ENCODE results near the gene KRT14. TPM values are rescaled to one million over a fixed set of nuclear protein-coding genes. Genes with fewer than 3 reads are reported as not detected.
"Not testable (repeated sequence)": the region's sequence is repeated elsewhere in the genome, so short reads cannot be mapped to it uniquely, and the experiment has no call there.

KRT14 gene
- total RNA-seq, 2 experiments from 2014 or later: not detected

- no peak for DNase-seq
- no peaks in the 10 kb centered on the region for H3K4me1 Mint-ChIP-seq (ENCODE audit: low read depth)
These were observed 34.1 kb upstream of the KRT14 start for GRCh38 chr17:41620583-41621434.

GRCh38 chr17:41619927-41620582 is 33.4 kb upstream of the KRT14 start:
- H3K27me3 Mint-ChIP-seq (ENCODE audit: low read depth); ATAC-seq; POLR2A ChIA-PET; H3K4me1 Mint-ChIP-seq (ENCODE audit: low read depth); H3K36me3 Mint-ChIP-seq (ENCODE audit: low read depth); H3K4me3 Mint-ChIP-seq; H3K27ac Mint-ChIP-seq; H3K9me3 Mint-ChIP-seq (ENCODE audit: insufficient read depth); DNase-seq: not testable (repeated sequence)
- CTCF ChIA-PET: interaction anchor here (1.0 kb wide), 1 partner anchor 71 kb away, joined by 3 read pairs; no protein-coding TSS in a partner anchor

More at GRCh38 chr17:41620583-41621434, 34.1 kb upstream of the KRT14 start:
- POLR2A ChIA-PET: no interaction called here
- no peak for ATAC-seq
- Mint-ChIP-seq H3K9me3 (ENCODE audit: insufficient read depth) (no peaks in the 10 kb centered on the region), H3K27ac (no peak overlapping the region), H3K27me3 (ENCODE audit: low read depth) (no peaks in the 10 kb centered on the region), H3K4me3 (no peak overlapping the region), H3K36me3 (ENCODE audit: low read depth) (no peaks in the 10 kb centered on the region)
- CTCF ChIA-PET: interaction anchor here (1.0 kb wide), 1 partner anchor 72 kb away, joined by 3 read pairs; no protein-coding TSS in a partner anchor

- ChIA-PET POLR2A (no interaction called here), CTCF (no interaction called here)
- H3K36me3 Mint-ChIP-seq (ENCODE audit: low read depth): no peaks in the 10 kb centered on the region
- H3K27ac Mint-ChIP-seq: no peak overlapping the region
- ATAC-seq (no peak), DNase-seq (no peak)
- no peak overlapping the region for H3K4me3 Mint-ChIP-seq
- no peaks in the 10 kb centered on the region for H3K27me3 Mint-ChIP-seq (ENCODE audit: low read depth)
- no peaks in the 10 kb centered on the region for H3K9me3 Mint-ChIP-seq (ENCODE audit: insufficient read depth)
- H3K4me1 Mint-ChIP-seq (ENCODE audit: low read depth): no peaks in the 10 kb centered on the region
These were observed 32.6 kb upstream of the KRT14 start for GRCh38 chr17:41619036-41619926.

GRCh38 chr17:41618341-41619035 is 31.8 kb upstream of the KRT14 start:
- Mint-ChIP-seq H3K9me3 (ENCODE audit: insufficient read depth) (no peaks in the 10 kb centered on the region), H3K4me1 (ENCODE audit: low read depth) (no peaks in the 10 kb centered on the region), H3K27ac (no peak overlapping the region), H3K4me3 (no peak overlapping the region), H3K36me3 (ENCODE audit: low read depth) (no peaks in the 10 kb centered on the region), H3K27me3 (ENCODE audit: low read depth) (no peaks in the 10 kb centered on the region)
- DNase-seq (no peak), ATAC-seq (no peak)
- POLR2A ChIA-PET: no interaction called here
- CTCF ChIA-PET: no interaction called here

GRCh38 chr17:41617698-41618097 is 31.0 kb upstream of the KRT14 start:
- DNase-seq (no peak), ATAC-seq (no peak)
- Mint-ChIP-seq H3K4me1 (ENCODE audit: low read depth) (no peaks in the 10 kb centered on the region), H3K4me3 (no peak overlapping the region), H3K9me3 (ENCODE audit: insufficient read depth) (no peaks in the 10 kb centered on the region), H3K27me3 (ENCODE audit: low read depth) (no peaks in the 10 kb centered on the region), H3K27ac (no peak overlapping the region), H3K36me3 (ENCODE audit: low read depth) (no peaks in the 10 kb centered on the region)
- ChIA-PET POLR2A (no interaction called here), CTCF (no interaction called here)

- H3K27ac Mint-ChIP-seq: no peak overlapping the region
- ChIA-PET CTCF (no interaction called here), POLR2A (no interaction called here)
- H3K4me3 Mint-ChIP-seq: no peak overlapping the region
- no peaks in the 10 kb centered on the region for H3K36me3 Mint-ChIP-seq (ENCODE audit: low read depth)
- no peaks in the 10 kb centered on the region for H3K4me1 Mint-ChIP-seq (ENCODE audit: low read depth)
- no peaks in the 10 kb centered on the region for H3K27me3 Mint-ChIP-seq (ENCODE audit: low read depth)
- DNase-seq (no peak), ATAC-seq (no peak)
- H3K9me3 Mint-ChIP-seq (ENCODE audit: insufficient read depth): no peaks in the 10 kb centered on the region
These were observed 30.4 kb upstream of the KRT14 start for GRCh38 chr17:41617136-41617535.

GRCh38 chr17:41616486-41616885 is 29.8 kb upstream of the KRT14 start:
- H3K4me1 Mint-ChIP-seq (ENCODE audit: low read depth); CTCF ChIA-PET; H3K27me3 Mint-ChIP-seq (ENCODE audit: low read depth); ATAC-seq; H3K9me3 Mint-ChIP-seq (ENCODE audit: insufficient read depth); DNase-seq; H3K4me3 Mint-ChIP-seq; H3K36me3 Mint-ChIP-seq (ENCODE audit: low read depth); H3K27ac Mint-ChIP-seq: not testable (repeated sequence)
- POLR2A ChIA-PET: interaction anchor here (0.6 kb wide), 1 partner anchor 62 kb away, joined by 5 read pairs; no protein-coding TSS in a partner anchor

- Mint-ChIP-seq H3K27ac (no peak overlapping the region), H3K9me3 (ENCODE audit: insufficient read depth) (no peaks in the 10 kb centered on the region), H3K36me3 (ENCODE audit: low read depth) (no peaks in the 10 kb centered on the region), H3K4me3 (no peak overlapping the region), H3K4me1 (ENCODE audit: low read depth) (no peaks in the 10 kb centered on the region), H3K27me3 (ENCODE audit: low read depth) (peaks cover 4% of the 10 kb centered on the region)
- POLR2A ChIA-PET: no interaction called here
- DNase-seq: no peak
- no peak for ATAC-seq
- CTCF ChIA-PET: no interaction called here
These were observed 28.8 kb upstream of the KRT14 start for GRCh38 chr17:41615454-41615853.

GRCh38 chr17:41614767-41615166 is 28.1 kb upstream of the KRT14 start:
- H3K27ac Mint-ChIP-seq; DNase-seq; ATAC-seq; H3K36me3 Mint-ChIP-seq (ENCODE audit: low read depth); H3K9me3 Mint-ChIP-seq (ENCODE audit: insufficient read depth); H3K4me1 Mint-ChIP-seq (ENCODE audit: low read depth); CTCF ChIA-PET; H3K27me3 Mint-ChIP-seq (ENCODE audit: low read depth); H3K4me3 Mint-ChIP-seq; POLR2A ChIA-PET: not testable (repeated sequence)

- Mint-ChIP-seq H3K4me1 (ENCODE audit: low read depth) (no peaks in the 10 kb centered on the region), H3K27ac (no peak overlapping the region), H3K9me3 (ENCODE audit: insufficient read depth) (no peaks in the 10 kb centered on the region), H3K4me3 (no peak overlapping the region), H3K36me3 (ENCODE audit: low read depth) (no peaks in the 10 kb centered on the region), H3K27me3 (ENCODE audit: low read depth) (peaks cover 7% of the 10 kb centered on the region)
- ChIA-PET CTCF (interaction anchor here (1.2 kb wide), 1 partner anchor 65 kb away, joined by 3 read pairs; no protein-coding TSS in a partner anchor), POLR2A (no interaction called here)
- ATAC-seq (no peak), DNase-seq (no peak)
These were observed 27.4 kb upstream of the KRT14 start for GRCh38 chr17:41614098-41614497.

- Mint-ChIP-seq H3K9me3 (ENCODE audit: insufficient read depth) (no peaks in the 10 kb centered on the region), H3K4me3 (no peak overlapping the region), H3K27ac (no peak overlapping the region), H3K27me3 (ENCODE audit: low read depth) (peaks cover 12% of the 10 kb centered on the region), H3K36me3 (ENCODE audit: low read depth) (no peaks in the 10 kb centered on the region), H3K4me1 (ENCODE audit: low read depth) (no peaks in the 10 kb centered on the region)
- ChIA-PET CTCF (interaction anchor here (1.2 kb wide), 1 partner anchor 65 kb away, joined by 3 read pairs; no protein-coding TSS in a partner anchor), POLR2A (no interaction called here)
- ATAC-seq (no peak), DNase-seq (no peak)
These were observed 26.8 kb upstream of the KRT14 start for GRCh38 chr17:41613277-41614082.
